Loucy (cell line): ENCODE results near the gene UQCRHL.

Source experiments
- H2AFZ ChIP-seq: fragments of 200-600 bp; sonication (generic); 2 replicates; pipeline ENCODE4 v1.6.0; 2016; ENCODE audit warnings: antibody characterized with exemption, mild to moderate bottlenecking, low read length, moderate library complexity
- H3F3A ChIP-seq: fragments of 200-600 bp; 2 replicates; pipeline ENCODE4 v1.6.0; 2016; ENCODE audit warnings: antibody characterized with exemption, low read depth, mild to moderate bottlenecking
- H3K27me3 ChIP-seq: fragments of 200-600 bp; sonication (generic); 2 replicates; pipeline ENCODE4 v1.6.1; 2014; ENCODE audit warnings: low read length, mild to moderate bottlenecking; ENCODE audit not compliant: insufficient read depth, poor library complexity, severe bottlenecking
- H3K36me3 ChIP-seq: fragments of 200-600 bp; sonication (generic); 2 replicates; pipeline ENCODE4 v1.6.1; 2016; ENCODE audit warnings: low read length; ENCODE audit not compliant: insufficient read depth
- H3K4me1 ChIP-seq: fragments of 200-600 bp; sonication (generic); 2 replicates; pipeline ENCODE4 v1.5.1; 2014; ENCODE audit warnings: low read length, mild to moderate bottlenecking; ENCODE audit not compliant: insufficient read depth, poor library complexity, severe bottlenecking
- H3K4me2 ChIP-seq: fragments of 200-600 bp; sonication (generic); 2 replicates; pipeline ENCODE4 v1.6.0; 2014; ENCODE audit warnings: antibody characterized with exemption, low read length, low read depth, mild to moderate bottlenecking; ENCODE audit not compliant: poor library complexity, severe bottlenecking
- H3K4me3 ChIP-seq: fragments of 200-600 bp; sonication (generic); 2 replicates; pipeline ENCODE4 v1.5.1; 2014; ENCODE audit warnings: low read length, mild to moderate bottlenecking, mixed read lengths; ENCODE audit not compliant: poor library complexity, severe bottlenecking
- H3K79me2 ChIP-seq: fragments of 200-600 bp; sonication (generic); 2 replicates; pipeline ENCODE4 v1.6.1; 2014; ENCODE audit warnings: low read length; ENCODE audit not compliant: insufficient read depth
- H3K9ac ChIP-seq: fragments of 200-600 bp; sonication (generic); 2 replicates; pipeline ENCODE4 v1.6.0; 2014; ENCODE audit warnings: mild to moderate bottlenecking, low read depth, low read length, moderate library complexity; ENCODE audit not compliant: poor library complexity, severe bottlenecking
- H3K9me2 ChIP-seq: fragments of 200-600 bp; sonication (generic); replicated peaks from 2 replicates; pipeline ENCODE4 v1.6.1; 2016; ENCODE audit warnings: low read depth, low read length, mixed read lengths
- H3K9me3 ChIP-seq: fragments of 200-600 bp; sonication (generic); 2 replicates; pipeline ENCODE4 v1.6.1; 2014; ENCODE audit warnings: mild to moderate bottlenecking, antibody characterized with exemption, low read length, low read depth; ENCODE audit not compliant: insufficient read depth
- H4K20me1 ChIP-seq: fragments of 200-600 bp; sonication (generic); 2 replicates; pipeline ENCODE4 v1.6.0; 2014; ENCODE audit warnings: antibody characterized with exemption, low read length, mild to moderate bottlenecking; ENCODE audit not compliant: insufficient read depth, poor library complexity, severe bottlenecking
- EZH2phosphoT487 ChIP-seq: fragments of 200-600 bp; IDR thresholded peaks from 2 replicates; pipeline ENCODE4 v1.6.1; 2018; ENCODE audit warnings: antibody characterized with exemption, mild to moderate bottlenecking, moderate library complexity, borderline replicate concordance
- TF ChIP-seq, protein P1 (sequence below): fragments of 200-600 bp; sonication (generic); conservative IDR thresholded peaks from 2 replicates; pipeline ENCODE4 v1.5.1; 2014; ENCODE audit warnings: mild to moderate bottlenecking, antibody characterized with exemption, low read length

UQCRHL gene

DNA sequence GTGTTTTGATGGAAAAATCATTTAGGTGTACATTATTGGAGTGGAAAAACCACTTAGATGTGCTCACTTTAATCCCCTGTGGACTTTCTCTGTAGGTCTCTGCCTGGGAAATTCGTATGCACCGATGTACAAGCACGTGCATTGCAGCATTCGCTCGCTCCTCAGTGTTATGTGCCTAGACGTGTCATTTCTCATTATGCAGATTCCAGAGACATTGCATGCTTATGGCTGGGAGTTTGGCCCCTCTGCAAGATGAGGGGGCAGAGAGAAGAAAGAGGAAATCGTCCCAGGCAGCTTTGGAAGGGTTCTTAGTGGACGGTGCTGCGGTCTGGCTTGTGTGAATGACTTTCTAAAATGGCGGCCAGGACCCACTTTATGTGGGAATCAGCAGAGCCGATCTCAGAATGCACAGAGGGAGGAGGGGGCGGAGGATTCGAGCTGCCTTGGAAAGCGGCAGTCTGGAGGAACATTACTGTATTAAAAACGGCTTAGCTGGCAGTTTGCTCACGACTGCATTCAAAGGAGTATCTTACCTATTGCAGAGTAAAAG lies 42.4 kb upstream of the UQCRHL start:
- Histone ChIP-seq H3K4me3 (peak overlapping the region; percentile 93), H3K9me2 (no peaks in the 10 kb centered on the region), H3K79me2 (peaks cover 95% of the 10 kb centered on the region), H3K27me3 (no peaks in the 10 kb centered on the region), H3K9me3 (no peaks in the 10 kb centered on the region), H3K36me3 (no peaks in the 10 kb centered on the region), H3F3A (0 out of 2 replicates have a peak, but pooled peaks cover under 1% of the 10 kb centered on the region), H3K9ac (peak overlapping the region; percentile 97), H2AFZ (peak overlapping the region; percentile 78), H3K4me1 (peaks cover 38% of the 10 kb centered on the region), H3K4me2 (peak overlapping the region; percentile 97), H4K20me1 (peaks cover 42% of the 10 kb centered on the region)
- no peak for TF ChIP-seq EZH2phosphoT487
- TF ChIP-seq, protein P1, sequence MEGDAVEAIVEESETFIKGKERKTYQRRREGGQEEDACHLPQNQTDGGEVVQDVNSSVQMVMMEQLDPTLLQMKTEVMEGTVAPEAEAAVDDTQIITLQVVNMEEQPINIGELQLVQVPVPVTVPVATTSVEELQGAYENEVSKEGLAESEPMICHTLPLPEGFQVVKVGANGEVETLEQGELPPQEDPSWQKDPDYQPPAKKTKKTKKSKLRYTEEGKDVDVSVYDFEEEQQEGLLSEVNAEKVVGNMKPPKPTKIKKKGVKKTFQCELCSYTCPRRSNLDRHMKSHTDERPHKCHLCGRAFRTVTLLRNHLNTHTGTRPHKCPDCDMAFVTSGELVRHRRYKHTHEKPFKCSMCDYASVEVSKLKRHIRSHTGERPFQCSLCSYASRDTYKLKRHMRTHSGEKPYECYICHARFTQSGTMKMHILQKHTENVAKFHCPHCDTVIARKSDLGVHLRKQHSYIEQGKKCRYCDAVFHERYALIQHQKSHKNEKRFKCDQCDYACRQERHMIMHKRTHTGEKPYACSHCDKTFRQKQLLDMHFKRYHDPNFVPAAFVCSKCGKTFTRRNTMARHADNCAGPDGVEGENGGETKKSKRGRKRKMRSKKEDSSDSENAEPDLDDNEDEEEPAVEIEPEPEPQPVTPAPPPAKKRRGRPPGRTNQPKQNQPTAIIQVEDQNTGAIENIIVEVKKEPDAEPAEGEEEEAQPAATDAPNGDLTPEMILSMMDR: no peak

DNA sequence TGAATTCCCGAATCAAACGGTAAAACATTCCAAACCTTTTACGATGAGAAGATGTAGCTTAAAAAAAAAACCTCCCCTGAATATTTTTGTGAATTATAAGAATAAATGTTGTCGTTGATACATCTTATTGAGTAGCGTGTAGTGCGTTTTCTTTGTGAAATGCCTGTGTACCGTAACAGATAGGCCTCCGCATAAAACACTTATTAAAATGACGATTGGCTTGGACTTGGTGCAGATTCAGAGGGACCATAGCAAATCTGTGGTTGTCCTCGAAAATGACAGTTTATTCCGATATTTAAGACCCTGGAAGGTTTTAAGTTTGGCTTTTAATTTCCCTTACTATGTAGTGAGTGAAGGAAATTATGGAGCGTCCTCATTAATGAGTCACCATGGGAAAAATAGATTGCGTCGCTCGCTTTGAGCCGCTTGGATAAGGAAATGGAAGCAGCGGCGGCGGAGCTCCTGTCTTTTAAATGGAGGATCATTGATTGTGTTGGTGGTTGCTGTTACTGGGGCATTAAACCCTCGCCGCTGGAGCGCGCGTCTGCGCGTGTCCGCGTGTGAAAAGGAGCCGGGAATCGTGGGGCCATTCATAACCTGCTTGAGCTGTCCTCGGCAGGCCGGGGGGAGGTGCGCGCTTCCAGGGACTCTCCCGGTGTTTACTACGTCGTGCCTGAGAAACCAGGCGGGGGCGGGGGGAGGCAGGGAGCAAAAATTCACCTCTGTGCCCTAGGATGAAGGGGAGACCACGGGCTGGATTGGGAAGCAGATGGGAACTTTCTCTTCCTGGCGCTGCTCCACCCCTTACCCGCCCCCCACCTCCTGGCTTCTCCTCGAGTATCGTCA lies 41.7 kb upstream of the UQCRHL start:
- peak overlapping the region; percentile 78 for H2AFZ ChIP-seq
- peaks cover 45% of the 10 kb centered on the region for H3K4me1 ChIP-seq
- H3K9me2 ChIP-seq: no peaks in the 10 kb centered on the region
- TF ChIP-seq EZH2phosphoT487: no peak
- TF ChIP-seq, protein P1: no peak
- H3K9me3 ChIP-seq: no peaks in the 10 kb centered on the region
- H3K79me2 ChIP-seq: peaks cover 95% of the 10 kb centered on the region
- H3K36me3 ChIP-seq: no peaks in the 10 kb centered on the region
- H3K4me3 ChIP-seq: peak overlapping the region; percentile 93
- peaks cover 35% of the 10 kb centered on the region for H4K20me1 ChIP-seq
- H3F3A ChIP-seq: 0 out of 2 replicates have a peak, but pooled peaks cover 1% of the 10 kb centered on the region
- peak overlapping the region; percentile 97 for H3K9ac ChIP-seq
- H3K27me3 ChIP-seq: no peaks in the 10 kb centered on the region
- peak overlapping the region; percentile 97 for H3K4me2 ChIP-seq

DNA sequence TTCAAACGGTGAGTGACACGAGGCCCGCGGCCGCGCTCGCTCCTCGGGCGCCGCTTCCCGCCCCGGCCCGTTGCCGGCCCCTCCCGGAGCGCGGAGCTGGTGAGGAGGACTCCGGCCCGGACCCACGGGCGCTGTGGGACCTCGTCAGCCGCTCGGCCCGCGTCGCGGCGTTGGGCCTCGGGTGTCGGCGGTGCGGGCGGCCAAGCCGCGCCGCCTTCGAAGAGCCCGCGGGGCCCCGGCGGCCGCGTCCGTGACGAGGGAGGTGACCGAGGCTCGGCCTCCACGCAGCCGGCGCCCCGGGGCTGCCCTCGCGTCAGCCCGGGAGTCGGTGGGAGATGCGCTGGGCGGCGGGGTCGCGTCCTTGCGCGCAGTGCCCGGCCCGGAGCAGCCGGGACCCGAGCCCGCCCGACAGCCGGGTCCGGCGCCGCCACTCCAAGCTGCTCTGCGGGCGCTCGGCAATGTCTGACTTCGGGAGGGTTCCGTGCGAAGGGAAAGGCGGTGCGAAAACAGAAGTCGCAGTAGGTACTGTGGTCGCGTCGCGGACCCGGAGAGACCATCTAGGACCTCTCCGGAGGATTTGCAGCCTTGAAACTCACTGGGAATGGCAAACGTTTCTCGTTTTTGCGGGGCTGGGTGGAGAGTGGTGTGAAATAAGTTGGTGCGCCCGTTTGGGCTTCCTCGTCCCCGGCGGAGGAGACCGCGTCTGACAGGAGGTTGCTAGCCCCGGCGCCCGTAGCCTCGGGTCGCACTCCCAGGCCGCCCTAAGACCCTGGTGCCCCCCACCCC lies 40.9 kb upstream of the UQCRHL start:
- no peak overlapping the region; the same call in 1 of the 2 replicates for H2AFZ ChIP-seq
- peaks cover 8% of the 10 kb centered on the region; the same call in 1 of the 2 replicates for H3F3A ChIP-seq
- no peak for TF ChIP-seq EZH2phosphoT487
- TF ChIP-seq, protein P1: no peak

More for the DNA sequence above, 40.9 kb upstream of the UQCRHL start:
- Histone ChIP-seq H3K4me2 (peak overlapping the region; percentile 97), H3K27me3 (no peaks in the 10 kb centered on the region), H3K9ac (peak overlapping the region; percentile 97), H3K9me3 (no peaks in the 10 kb centered on the region), H3K4me3 (peak overlapping the region; percentile 93), H3K9me2 (no peaks in the 10 kb centered on the region), H3K79me2 (peaks cover 93% of the 10 kb centered on the region), H3K36me3 (no peaks in the 10 kb centered on the region), H4K20me1 (peaks cover 35% of the 10 kb centered on the region), H3K4me1 (peaks cover 52% of the 10 kb centered on the region)
